ENCODE data around the gene CHD6.

- no peak for TF ChIP-seq POLR2AphosphoS5 (IDR thresholded peaks at IDR 0.05; ENCODE audit: borderline replicate concordance, low read depth, low read length)
- no peak for TF ChIP-seq EZH2 (IDR thresholded peaks at IDR 0.05)
- no peak for TF ChIP-seq FOXP2 (optimal IDR thresholded peaks at IDR 0.05; ENCODE audit: control extremely low read depth, extremely low read length, insufficient read depth)
Observed at GRCh38 chr20:41508335-41508734, 109.8 kb downstream of the CHD6 start.

All from SK-N-MC (cell line).